Smooth muscle cell (in vitro differentiated cells): ENCODE results near the gene SNRNP70. TPM values are rescaled to one million over a fixed set of nuclear protein-coding genes. Genes with fewer than 3 reads are reported as not detected.

Source experiments
- DNase-seq: peaks from one replicate; lab custom pipeline; 2025; ENCODE audit not compliant: unreplicated experiment; lab: John Stamatoyannopoulos, UW
- H2AFZ ChIP-seq: fragments of 200-600 bp; sonication (generic); 2 replicates; pipeline ENCODE4 v1.6.0; 2016; ENCODE audit warnings: antibody characterized with exemption, low read depth, mild to moderate bottlenecking
- H3F3A ChIP-seq: fragments of 200-600 bp; sonication (generic); 2 replicates; pipeline ENCODE4 v1.6.0; 2017; ENCODE audit warnings: antibody characterized with exemption, low read depth
- H3K27ac ChIP-seq: fragments of 200-600 bp; sonication (generic); 2 replicates; pipeline ENCODE4 v1.5.1; 2016; ENCODE audit warnings: low read depth, mild to moderate bottlenecking
- H3K27me3 ChIP-seq: fragments of 200-600 bp; sonication (generic); 2 replicates; pipeline ENCODE4 v1.6.1; 2016; ENCODE audit warnings: low read depth, mild to moderate bottlenecking
- H3K36me3 ChIP-seq: fragments of 200-600 bp; sonication (generic); 2 replicates; pipeline ENCODE4 v1.5.1; 2016; ENCODE audit warnings: low read depth
- H3K4me1 ChIP-seq: fragments of 200-600 bp; sonication (generic); 2 replicates; pipeline ENCODE4 v1.5.1; 2016; ENCODE audit warnings: low read depth
- H3K4me2 ChIP-seq: fragments of 200-600 bp; sonication (generic); 2 replicates; pipeline ENCODE4 v1.6.0; 2016; ENCODE audit warnings: mild to moderate bottlenecking
- H3K4me3 ChIP-seq: fragments of 200-600 bp; sonication (generic); 2 replicates; pipeline ENCODE4 v1.5.1; 2016; ENCODE audit warnings: mild to moderate bottlenecking
- H3K79me2 ChIP-seq: fragments of 200-600 bp; sonication (generic); 2 replicates; pipeline ENCODE4 v1.6.0; 2016; ENCODE audit warnings: low read depth, mild to moderate bottlenecking
- H3K9ac ChIP-seq: fragments of 200-600 bp; sonication (generic); 2 replicates; pipeline ENCODE4 v1.6.0; 2016; ENCODE audit warnings: low read depth
- H3K9me3 ChIP-seq: fragments of 200-600 bp; sonication (generic); replicated peaks from 2 replicates; pipeline ENCODE4 v1.5.1; 2016; ENCODE audit warnings: low read depth
- H4K20me1 ChIP-seq: fragments of 200-600 bp; sonication (generic); 2 replicates; pipeline ENCODE4 v1.6.0; 2016; ENCODE audit warnings: low read depth
- CTCF ChIP-seq: fragments of 200-600 bp; sonication (generic); IDR thresholded peaks from 2 replicates; pipeline ENCODE4 v1.5.1; 2017; ENCODE audit warnings: borderline replicate concordance, mild to moderate bottlenecking, antibody characterized with exemption; ENCODE audit not compliant: insufficient read depth, poor library complexity, severe bottlenecking
- WGBS: methylation state at CpG from one replicate; pipeline ENCODE4 v1.1.7; 2016; ENCODE audit warnings: low lambda C conversion rate; 5-methylcytosine and 5-hydroxymethylcytosine counted together
- polyA plus RNA-seq: library from polyadenylated mRNA; unstranded; fragments of >200 nt; fragmentation: Nextera tagmentation; extraction: Ambion mirVana; gene quantifications from 2 replicates; pipeline ENCODE4 v1.2.1, GENCODE V29; 2016
- total RNA-seq: library from RNA; depleted of rRNA; stranded (reverse); fragments of >200 nt; gene quantifications from 2 replicates; pipeline ENCODE4 v1.2.3, GENCODE V29; 2014

SNRNP70 gene
- total and polyA plus RNA-seq, 2 experiments from 2014 or later = 200 to 206 TPM

- WGBS = 91% methylated on average over 32 of the region's 42 CpGs
- no peak for TF ChIP-seq CTCF
- Histone ChIP-seq H3K79me2 (no peaks in the 10 kb centered on the region), H3K9ac (no peak overlapping the region), H3K4me1 (no peaks in the 10 kb centered on the region), H3K4me2 (no peak overlapping the region), H4K20me1 (no peaks in the 10 kb centered on the region), H2AFZ (no peak overlapping the region), H3K9me3 (no peaks in the 10 kb centered on the region), H3K27me3 (no peaks in the 10 kb centered on the region), H3K27ac (no peak overlapping the region), H3F3A (no peaks in the 10 kb centered on the region), H3K36me3 (no peaks in the 10 kb centered on the region), H3K4me3 (no peak overlapping the region)
- no peak for DNase-seq
Observed at GRCh38 chr19:49133621-49134454, 48.6 kb downstream of the SNRNP70 start.

- no peaks in the 10 kb centered on the region for H3K79me2 ChIP-seq
- H3F3A ChIP-seq = no peaks in the 10 kb centered on the region
- H3K9ac ChIP-seq = no peak overlapping the region
- TF ChIP-seq CTCF = no peak
- no peaks in the 10 kb centered on the region for H3K27me3 ChIP-seq
- H3K4me1 ChIP-seq = no peaks in the 10 kb centered on the region
- no peak for DNase-seq
- no peak overlapping the region for H2AFZ ChIP-seq
- no peaks in the 10 kb centered on the region for H3K9me3 ChIP-seq
- no peaks in the 10 kb centered on the region for H3K36me3 ChIP-seq
- H4K20me1 ChIP-seq = no peaks in the 10 kb centered on the region
- no peak overlapping the region for H3K4me2 ChIP-seq
- H3K27ac ChIP-seq = no peak overlapping the region
- no peak overlapping the region for H3K4me3 ChIP-seq
- 97% methylated on average over 5 of the region's 5 CpGs for WGBS
Observed at GRCh38 chr19:49135686-49136085, 50.4 kb downstream of the SNRNP70 start.

GRCh38 chr19:49136771-49137171, 51.5 kb downstream of the SNRNP70 start:
- H3F3A ChIP-seq = no peaks in the 10 kb centered on the region
- H3K4me2 ChIP-seq = no peak overlapping the region
- no peaks in the 10 kb centered on the region for H3K9me3 ChIP-seq
- no peak overlapping the region for H3K9ac ChIP-seq
- DNase-seq = no peak
- no peaks in the 10 kb centered on the region for H3K36me3 ChIP-seq
- no peak overlapping the region for H3K27ac ChIP-seq
- TF ChIP-seq CTCF = no peak
- no peaks in the 10 kb centered on the region for H4K20me1 ChIP-seq
- H3K27me3 ChIP-seq = no peaks in the 10 kb centered on the region
- 88% methylated on average over 7 of the region's 10 CpGs for WGBS
- H3K79me2 ChIP-seq = no peaks in the 10 kb centered on the region
- no peak overlapping the region for H2AFZ ChIP-seq
- no peak overlapping the region for H3K4me3 ChIP-seq
- H3K4me1 ChIP-seq = no peaks in the 10 kb centered on the region

GRCh38 chr19:49140951-49141350, 55.7 kb downstream of the SNRNP70 start:
- Histone ChIP-seq H3K4me1 (peaks cover 8% of the 10 kb centered on the region), H4K20me1 (no peaks in the 10 kb centered on the region), H3K27ac (no peak overlapping the region), H3K9ac (no peak overlapping the region), H2AFZ (no peak overlapping the region), H3K36me3 (no peaks in the 10 kb centered on the region), H3K4me3 (no peak overlapping the region), H3F3A (no peaks in the 10 kb centered on the region), H3K79me2 (no peaks in the 10 kb centered on the region), H3K27me3 (no peaks in the 10 kb centered on the region), H3K9me3 (no peaks in the 10 kb centered on the region), H3K4me2 (no peak overlapping the region)
- WGBS = 91% methylated on average over 7 of the region's 7 CpGs
- TF ChIP-seq CTCF = no peak
- DNase-seq = no peak
